ENCODE data around the gene PSMB7.

DNA sequence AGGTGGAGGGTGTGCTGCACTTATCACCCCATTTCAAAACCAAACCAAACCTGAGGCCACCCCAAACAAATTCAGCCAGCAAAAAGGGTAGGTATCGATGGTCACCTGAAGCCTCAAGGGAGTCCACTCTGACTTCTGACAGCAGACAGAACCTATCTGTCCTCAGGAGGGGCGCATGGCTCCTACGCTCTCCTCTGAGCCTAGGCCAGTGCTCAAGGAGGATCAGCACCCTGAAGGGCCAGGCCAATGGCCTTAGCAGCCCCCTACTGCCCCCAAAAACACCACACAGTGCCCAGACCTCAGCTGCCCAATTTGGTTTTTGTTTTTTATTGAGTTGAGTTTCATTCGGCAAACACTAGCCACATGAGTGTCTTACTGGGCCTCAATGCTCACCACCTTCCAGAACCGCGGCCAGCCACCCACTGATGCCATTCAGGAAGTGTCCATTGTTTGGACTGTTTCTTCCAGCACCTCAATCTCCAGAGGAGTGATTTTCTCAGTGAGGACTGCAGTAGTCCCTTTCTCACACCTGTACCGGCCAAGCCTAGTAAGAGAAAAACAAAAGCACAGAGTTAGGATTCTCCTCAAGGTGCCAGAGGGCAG lies 62.0 kb downstream of the PSMB7 start:
- TF ChIP-seq ZNF274 (IDR thresholded peaks at IDR 0.05; ENCODE audit: low read depth, low read length) (no peak), YY1 (IDR thresholded peaks at IDR 0.05; ENCODE audit: insufficient read depth, insufficient read length) (no peak), SUZ12 (IDR thresholded peaks at IDR 0.05; ENCODE audit: extremely low read depth, insufficient read depth, insufficient read length) (no peak)
